NK-92 treated with Interleukin-12 subunit alpha and Interleukin-12 subunit beta, amount 100 ng/mL, for 24 hours (cell line): ENCODE results near the gene TMEM132D.
"Not testable (repeated sequence)": the region's sequence is repeated elsewhere in the genome, so short reads cannot be mapped to it uniquely, and the experiment has no call there.

ENCODE experiments used
- DNase-seq: peaks from one replicate; lab custom pipeline; 2025; lab: John Stamatoyannopoulos, UW

The TMEM132D gene

GRCh38 chr12:129237881-129238280, 665.9 kb downstream of the TMEM132D start:
- no peak for DNase-seq

GRCh38 chr12:129234209-129234608, 669.6 kb downstream of the TMEM132D start:
- no peak for DNase-seq

GRCh38 chr12:129231491-129231890, 672.3 kb downstream of the TMEM132D start:
- no peak for DNase-seq

- DNase-seq, result no peak
Measured at GRCh38 chr12:129230995-129231394, 672.8 kb downstream of the TMEM132D start.

GRCh38 chr12:129226851-129227250, 677.0 kb downstream of the TMEM132D start:
- no peak for DNase-seq

GRCh38 chr12:129226005-129226404, 677.8 kb downstream of the TMEM132D start:
- DNase-seq, result no peak

GRCh38 chr12:129215556-129215955, 688.3 kb downstream of the TMEM132D start:
- no peak for DNase-seq

- no peak for DNase-seq
Measured at GRCh38 chr12:129213551-129213950, 690.3 kb downstream of the TMEM132D start.

- no peak for DNase-seq
Measured at GRCh38 chr12:129211862-129212630, 691.8 kb downstream of the TMEM132D start.

- DNase-seq, result no peak
Measured at GRCh38 chr12:129208566-129208965, 695.3 kb downstream of the TMEM132D start.

GRCh38 chr12:129207084-129207483, 696.7 kb downstream of the TMEM132D start:
- DNase-seq, result no peak

- DNase-seq, result no peak
Measured at GRCh38 chr12:129203456-129203855, 700.4 kb downstream of the TMEM132D start.

- DNase-seq, result no peak
Measured at GRCh38 chr12:129202109-129202814, 701.6 kb downstream of the TMEM132D start.

GRCh38 chr12:129201029-129201428, 702.8 kb downstream of the TMEM132D start:
- DNase-seq, result no peak

GRCh38 chr12:129200576-129200975, 703.2 kb downstream of the TMEM132D start:
- no peak for DNase-seq

- DNase-seq, result no peak
Measured at GRCh38 chr12:129196927-129197326, 706.9 kb downstream of the TMEM132D start.

- no peak for DNase-seq
Measured at GRCh38 chr12:129195081-129195480, 708.7 kb downstream of the TMEM132D start.

- no peak for DNase-seq
Measured at GRCh38 chr12:129193263-129193871, 710.5 kb downstream of the TMEM132D start.

- no peak for DNase-seq
Measured at GRCh38 chr12:129190827-129191226, 713.0 kb downstream of the TMEM132D start.

GRCh38 chr12:129189879-129190278, 713.9 kb downstream of the TMEM132D start:
- DNase-seq, result not testable (repeated sequence)

GRCh38 chr12:129186952-129187351, 716.9 kb downstream of the TMEM132D start:
- no peak for DNase-seq

GRCh38 chr12:129185855-129186254, 718.0 kb downstream of the TMEM132D start:
- no peak for DNase-seq
